ENCODE results near the gene C8G.

DNA sequence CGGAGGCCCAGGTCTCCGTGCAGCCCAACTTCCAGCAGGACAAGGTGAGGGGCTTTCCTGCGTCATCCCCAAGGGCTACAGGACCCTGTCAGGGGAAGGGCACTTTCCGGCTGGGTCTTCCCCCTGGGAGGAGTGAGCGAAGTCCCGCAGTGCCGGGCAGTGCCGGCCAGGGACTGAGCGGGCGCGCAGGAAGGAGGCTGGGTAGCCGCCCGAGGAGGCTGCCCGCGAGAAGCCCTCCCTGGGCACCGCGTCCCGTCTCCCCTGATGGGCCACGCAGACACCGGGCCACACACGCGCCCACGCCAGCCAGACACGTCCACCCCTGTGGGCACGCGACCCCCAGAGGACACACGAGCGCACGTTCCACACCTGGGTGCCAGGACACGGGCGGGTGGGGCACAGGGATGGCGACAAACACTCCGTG lies 32.6 kb downstream of the C8G start:
- TF ChIP-seq, protein P1, sequence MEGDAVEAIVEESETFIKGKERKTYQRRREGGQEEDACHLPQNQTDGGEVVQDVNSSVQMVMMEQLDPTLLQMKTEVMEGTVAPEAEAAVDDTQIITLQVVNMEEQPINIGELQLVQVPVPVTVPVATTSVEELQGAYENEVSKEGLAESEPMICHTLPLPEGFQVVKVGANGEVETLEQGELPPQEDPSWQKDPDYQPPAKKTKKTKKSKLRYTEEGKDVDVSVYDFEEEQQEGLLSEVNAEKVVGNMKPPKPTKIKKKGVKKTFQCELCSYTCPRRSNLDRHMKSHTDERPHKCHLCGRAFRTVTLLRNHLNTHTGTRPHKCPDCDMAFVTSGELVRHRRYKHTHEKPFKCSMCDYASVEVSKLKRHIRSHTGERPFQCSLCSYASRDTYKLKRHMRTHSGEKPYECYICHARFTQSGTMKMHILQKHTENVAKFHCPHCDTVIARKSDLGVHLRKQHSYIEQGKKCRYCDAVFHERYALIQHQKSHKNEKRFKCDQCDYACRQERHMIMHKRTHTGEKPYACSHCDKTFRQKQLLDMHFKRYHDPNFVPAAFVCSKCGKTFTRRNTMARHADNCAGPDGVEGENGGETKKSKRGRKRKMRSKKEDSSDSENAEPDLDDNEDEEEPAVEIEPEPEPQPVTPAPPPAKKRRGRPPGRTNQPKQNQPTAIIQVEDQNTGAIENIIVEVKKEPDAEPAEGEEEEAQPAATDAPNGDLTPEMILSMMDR (IDR thresholded peaks at IDR 0.05 in 2 of 3, conservative IDR thresholded peaks at IDR 0.05 in 1 of 3; ENCODE audit: borderline replicate concordance in 1 of 3, insufficient read depth in 1 of 3, low read depth in 2 of 3, low read length in 2 of 3), result no peak
- TF ChIP-seq EZH2 (IDR thresholded peaks at IDR 0.05), result no peak
